Measurements from ENCODE around the gene CELSR3. TPM values are rescaled to one million over a fixed set of nuclear protein-coding genes. Genes with fewer than 3 reads are reported as not detected.

Gene CELSR3
- total and polyA plus RNA-seq, 9 donors = 0.23 to 3.4 (median 0.69) TPM

DNA sequence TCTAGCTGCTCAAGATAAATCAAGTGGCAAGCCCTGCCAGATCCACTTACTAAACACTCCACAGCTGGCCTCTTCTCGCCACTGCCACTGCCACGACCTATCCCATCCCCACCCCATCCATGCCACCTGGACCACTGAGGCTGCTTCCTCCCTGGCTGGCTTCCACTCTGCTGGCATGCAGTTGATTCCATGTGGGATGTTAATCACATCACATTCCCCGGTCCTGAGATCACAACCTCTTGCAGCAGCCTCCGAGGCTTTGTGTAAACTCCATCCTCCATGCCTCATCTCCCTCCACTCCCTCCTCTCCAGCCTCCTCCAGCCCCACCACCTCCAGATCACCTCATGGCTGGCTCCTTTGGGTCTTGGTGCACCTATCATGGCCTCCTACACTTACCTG is 15.4 kb upstream of the CELSR3 start:
- no peaks in the 10 kb centered on the region for H3K36me3 ChIP-seq
- no peaks in the 10 kb centered on the region for H3K4me1 ChIP-seq (ENCODE audit: insufficient read depth)
- TF ChIP-seq, protein P1, sequence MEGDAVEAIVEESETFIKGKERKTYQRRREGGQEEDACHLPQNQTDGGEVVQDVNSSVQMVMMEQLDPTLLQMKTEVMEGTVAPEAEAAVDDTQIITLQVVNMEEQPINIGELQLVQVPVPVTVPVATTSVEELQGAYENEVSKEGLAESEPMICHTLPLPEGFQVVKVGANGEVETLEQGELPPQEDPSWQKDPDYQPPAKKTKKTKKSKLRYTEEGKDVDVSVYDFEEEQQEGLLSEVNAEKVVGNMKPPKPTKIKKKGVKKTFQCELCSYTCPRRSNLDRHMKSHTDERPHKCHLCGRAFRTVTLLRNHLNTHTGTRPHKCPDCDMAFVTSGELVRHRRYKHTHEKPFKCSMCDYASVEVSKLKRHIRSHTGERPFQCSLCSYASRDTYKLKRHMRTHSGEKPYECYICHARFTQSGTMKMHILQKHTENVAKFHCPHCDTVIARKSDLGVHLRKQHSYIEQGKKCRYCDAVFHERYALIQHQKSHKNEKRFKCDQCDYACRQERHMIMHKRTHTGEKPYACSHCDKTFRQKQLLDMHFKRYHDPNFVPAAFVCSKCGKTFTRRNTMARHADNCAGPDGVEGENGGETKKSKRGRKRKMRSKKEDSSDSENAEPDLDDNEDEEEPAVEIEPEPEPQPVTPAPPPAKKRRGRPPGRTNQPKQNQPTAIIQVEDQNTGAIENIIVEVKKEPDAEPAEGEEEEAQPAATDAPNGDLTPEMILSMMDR (IDR thresholded peaks at IDR 0.05) = no peak
- TF ChIP-seq EP300 (IDR thresholded peaks at IDR 0.05) (no peak), POLR2A (IDR thresholded peaks at IDR 0.05) (no peak)
- DNase-seq = no peak
- H3K27ac ChIP-seq = no peak overlapping the region
- H3K9me3 ChIP-seq = no peaks in the 10 kb centered on the region
- WGBS, 3 donors = 56 to 71% (median 63%) methylated on average over 4 of the region's 4 CpGs
- intact Hi-C loops (cut with DNase I) = no loop called here
- no peak overlapping the region for H3K4me3 ChIP-seq
- H3K27me3 ChIP-seq = no peaks in the 10 kb centered on the region

DNA sequence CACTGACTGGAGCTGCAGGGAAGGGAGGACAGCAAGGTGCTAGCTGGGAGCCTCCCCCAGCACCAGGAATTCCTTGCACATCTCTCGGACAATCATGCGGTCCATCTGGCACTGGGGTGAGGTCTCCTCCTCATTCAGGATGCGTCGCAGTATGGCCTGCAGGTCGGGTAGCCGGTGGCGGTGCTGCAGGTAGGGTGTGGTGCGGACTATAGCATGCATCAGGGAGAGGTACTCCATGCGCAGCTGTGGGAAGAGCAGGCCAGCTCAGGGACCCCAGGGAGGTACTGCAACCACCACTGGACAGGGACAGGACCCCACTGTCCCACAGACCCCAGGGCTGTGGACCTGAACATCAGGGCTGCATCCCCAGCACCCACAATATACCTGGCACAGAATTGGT is 11.8 kb upstream of the CELSR3 start:
- intact Hi-C loops (cut with DNase I) = no loop called here
- DNase-seq = no peak
- 81 to 87% (median 85%) methylated on average over 9 of the region's 9 CpGs for WGBS, 3 donors
- Histone ChIP-seq H3K27me3 (no peaks in the 10 kb centered on the region), H3K27ac (no peak overlapping the region), H3K4me1 (ENCODE audit: insufficient read depth) (no peaks in the 10 kb centered on the region), H3K36me3 (no peaks in the 10 kb centered on the region), H3K9me3 (no peaks in the 10 kb centered on the region), H3K4me3 (no peak overlapping the region)
- TF ChIP-seq, protein P1 (IDR thresholded peaks at IDR 0.05) = no peak
- TF ChIP-seq EP300 (IDR thresholded peaks at IDR 0.05) = no peak
- no peak for TF ChIP-seq POLR2A (IDR thresholded peaks at IDR 0.05)

DNA sequence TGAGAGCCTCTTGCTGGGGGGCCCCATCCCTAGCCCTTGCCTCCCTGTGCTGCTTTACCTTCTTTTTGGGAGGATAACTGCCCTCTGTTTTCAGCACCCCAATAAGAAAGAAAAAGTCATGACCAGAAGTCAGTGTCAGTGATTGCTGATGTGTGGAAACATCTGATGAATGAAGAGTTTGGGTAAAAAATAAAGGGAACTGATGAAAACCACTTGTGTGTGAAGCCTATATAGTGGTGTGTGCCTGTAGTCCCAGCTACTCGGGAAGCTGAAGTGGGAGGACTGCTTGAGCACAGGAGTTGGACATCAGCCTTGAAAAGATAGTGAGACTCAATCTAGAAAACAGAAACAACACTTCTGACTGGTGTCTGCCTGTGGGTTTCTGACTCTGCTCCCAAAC is 9.8 kb upstream of the CELSR3 start:
- no peak overlapping the region for H3K27ac ChIP-seq
- H3K27me3 ChIP-seq = no peaks in the 10 kb centered on the region
- 7 to 11% (median 9%) methylated on average over 1 of the region's 1 CpG for WGBS, 3 donors
- no peaks in the 10 kb centered on the region for H3K4me1 ChIP-seq (ENCODE audit: insufficient read depth)
- H3K4me3 ChIP-seq = no peak overlapping the region
- no peaks in the 10 kb centered on the region for H3K36me3 ChIP-seq
- no peak for DNase-seq
- no peaks in the 10 kb centered on the region for H3K9me3 ChIP-seq
- intact Hi-C loops (cut with DNase I) = no loop called here
- no peak for TF ChIP-seq POLR2A (IDR thresholded peaks at IDR 0.05)
- TF ChIP-seq, protein P1 (IDR thresholded peaks at IDR 0.05) = no peak
- no peak for TF ChIP-seq EP300 (IDR thresholded peaks at IDR 0.05)

DNA sequence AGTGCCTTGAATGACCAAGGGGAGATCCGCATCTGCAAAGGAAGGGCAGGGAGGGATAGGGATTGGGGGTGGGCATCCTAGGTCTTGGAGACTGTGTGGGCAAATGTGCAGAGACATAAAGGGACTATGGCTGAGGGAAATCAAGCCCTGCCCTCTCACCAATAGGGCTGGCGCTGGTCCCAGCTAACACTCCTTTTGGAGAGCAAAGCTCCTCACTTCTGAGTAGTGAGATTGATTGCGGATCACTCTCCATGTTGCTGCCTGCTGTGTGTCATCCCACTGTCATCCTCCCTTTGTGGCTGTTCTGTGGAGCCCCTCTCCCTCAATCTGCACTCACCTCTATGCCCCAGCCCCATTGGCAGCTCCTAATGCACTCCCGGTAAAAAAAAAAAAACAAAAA is 2.2 kb upstream of the CELSR3 start:
- no peaks in the 10 kb centered on the region for H3K36me3 ChIP-seq
- no peaks in the 10 kb centered on the region for H3K27me3 ChIP-seq
- H3K4me1 ChIP-seq (ENCODE audit: insufficient read depth) = peaks cover 8% of the 10 kb centered on the region
- TF ChIP-seq EP300 (IDR thresholded peaks at IDR 0.05) (no peak), POLR2A (IDR thresholded peaks at IDR 0.05) (no peak)
- TF ChIP-seq, protein P1 (IDR thresholded peaks at IDR 0.05) = no peak
- DNase-seq = no peak
- WGBS, 3 donors = 80 to 86% (median 85%) methylated on average over 4 of the region's 4 CpGs
- intact Hi-C loops (cut with DNase I) = no loop called here
- no peak overlapping the region for H3K27ac ChIP-seq
- no peak overlapping the region for H3K4me3 ChIP-seq
- no peaks in the 10 kb centered on the region for H3K9me3 ChIP-seq

DNA sequence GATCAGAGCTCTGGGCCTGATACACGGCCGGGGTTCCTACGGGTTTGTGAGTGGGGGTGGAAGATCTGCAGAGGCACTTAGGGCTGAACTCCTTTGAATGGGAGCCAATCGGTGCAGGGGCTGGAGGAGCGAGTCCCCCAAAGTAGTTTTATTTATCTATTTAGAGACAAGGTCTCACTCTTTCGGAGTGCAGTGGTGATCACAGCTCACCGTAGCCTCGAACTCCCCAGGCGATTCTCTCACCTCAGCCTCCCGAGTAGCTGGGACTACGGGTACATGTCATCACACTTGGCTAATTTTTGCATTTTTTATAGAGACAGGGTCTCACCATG is 1.6 kb upstream of the CELSR3 start:
- Histone ChIP-seq H3K9me3 (no peaks in the 10 kb centered on the region), H3K27me3 (no peaks in the 10 kb centered on the region), H3K4me1 (ENCODE audit: insufficient read depth) (peaks cover 8% of the 10 kb centered on the region), H3K27ac (no peak overlapping the region), H3K36me3 (no peaks in the 10 kb centered on the region), H3K4me3 (no peak overlapping the region)
- intact Hi-C loops (cut with DNase I) = no loop called here
- TF ChIP-seq POLR2A (IDR thresholded peaks at IDR 0.05) (no peak), EP300 (IDR thresholded peaks at IDR 0.05) (no peak)
- TF ChIP-seq, protein P1 (IDR thresholded peaks at IDR 0.05) = no peak
- 48 to 50% (median 49%) methylated on average over 11 of the region's 11 CpGs for WGBS, 3 donors
- no peak for DNase-seq

All from ovary (tissue), 9 donors.